ENCODE data around the gene SCYGR3. TPM values are rescaled to one million over a fixed set of nuclear protein-coding genes. Genes with fewer than 3 reads are reported as not detected.

The SCYGR3 gene
- total RNA-seq, 1 donor from 2014 or later, result not detected

- no peaks in the 10 kb centered on the region for H3K4me1 Mint-ChIP-seq (ENCODE audit: unreplicated experiment)
- no peak overlapping the region for H3K27ac Mint-ChIP-seq
- DNase-seq (ENCODE audit: extremely low spot score, unreplicated experiment), result no peak
- H3K36me3 Mint-ChIP-seq, result no peaks in the 10 kb centered on the region
- peaks cover 3% of the 10 kb centered on the region for H3K27me3 Mint-ChIP-seq
- no peak overlapping the region for H3K4me3 Mint-ChIP-seq
- TF ChIP-seq CTCF (conservative IDR thresholded peaks at IDR 0.05), result no peak
- no peaks in the 10 kb centered on the region for H3K9me3 Mint-ChIP-seq
Measured at GRCh38 chr2:227630322-227630721, 15.7 kb upstream of the SCYGR3 start.

GRCh38 chr2:227629435-227629834, 14.8 kb upstream of the SCYGR3 start:
- Mint-ChIP-seq H3K27ac (no peak overlapping the region), H3K36me3 (no peaks in the 10 kb centered on the region), H3K4me3 (no peak overlapping the region)

GRCh38 chr2:227627769-227628168, 13.1 kb upstream of the SCYGR3 start:
- Mint-ChIP-seq H3K27me3 (peaks cover 3% of the 10 kb centered on the region), H3K36me3 (no peaks in the 10 kb centered on the region), H3K4me1 (ENCODE audit: unreplicated experiment) (no peaks in the 10 kb centered on the region), H3K4me3 (no peak overlapping the region), H3K27ac (no peak overlapping the region), H3K9me3 (no peaks in the 10 kb centered on the region)
- no peak for DNase-seq (ENCODE audit: extremely low spot score, unreplicated experiment)
- no peak for TF ChIP-seq CTCF (conservative IDR thresholded peaks at IDR 0.05)

More at GRCh38 chr2:227629435-227629834, 14.8 kb upstream of the SCYGR3 start:
- no peak for TF ChIP-seq CTCF (conservative IDR thresholded peaks at IDR 0.05)
- DNase-seq (ENCODE audit: extremely low spot score, unreplicated experiment), result no peak
- no peaks in the 10 kb centered on the region for H3K9me3 Mint-ChIP-seq
- no peaks in the 10 kb centered on the region for H3K4me1 Mint-ChIP-seq (ENCODE audit: unreplicated experiment)
- H3K27me3 Mint-ChIP-seq, result peaks cover 3% of the 10 kb centered on the region

GRCh38 chr2:227626580-227627151, 12.0 kb upstream of the SCYGR3 start:
- Mint-ChIP-seq H3K4me1 (ENCODE audit: unreplicated experiment) (no peaks in the 10 kb centered on the region), H3K9me3 (no peaks in the 10 kb centered on the region), H3K27ac (no peak overlapping the region), H3K27me3 (peaks cover 3% of the 10 kb centered on the region), H3K4me3 (no peak overlapping the region), H3K36me3 (no peaks in the 10 kb centered on the region)
- TF ChIP-seq CTCF (conservative IDR thresholded peaks at IDR 0.05), result no peak
- no peak for DNase-seq (ENCODE audit: extremely low spot score, unreplicated experiment)

GRCh38 chr2:227625420-227625819, 10.8 kb upstream of the SCYGR3 start:
- TF ChIP-seq CTCF (conservative IDR thresholded peaks at IDR 0.05), result no peak
- no peak for DNase-seq (ENCODE audit: extremely low spot score, unreplicated experiment)
- no peaks in the 10 kb centered on the region for H3K4me1 Mint-ChIP-seq (ENCODE audit: unreplicated experiment)
- peaks cover 3% of the 10 kb centered on the region for H3K27me3 Mint-ChIP-seq
- no peak overlapping the region for H3K4me3 Mint-ChIP-seq
- no peaks in the 10 kb centered on the region for H3K9me3 Mint-ChIP-seq
- no peak overlapping the region for H3K27ac Mint-ChIP-seq
- no peaks in the 10 kb centered on the region for H3K36me3 Mint-ChIP-seq

GRCh38 chr2:227623226-227623625, 8.6 kb upstream of the SCYGR3 start:
- Mint-ChIP-seq H3K9me3 (no peaks in the 10 kb centered on the region), H3K27me3 (no peaks in the 10 kb centered on the region), H3K27ac (peak overlapping the region; percentile 23), H3K4me1 (ENCODE audit: unreplicated experiment) (no peaks in the 10 kb centered on the region), H3K36me3 (no peaks in the 10 kb centered on the region), H3K4me3 (no peak overlapping the region)
- no peak for DNase-seq (ENCODE audit: extremely low spot score, unreplicated experiment)
- TF ChIP-seq CTCF (conservative IDR thresholded peaks at IDR 0.05), result no peak

All from type B pancreatic cell (in vitro differentiated cells).